Neural cell (in vitro differentiated cells): ENCODE measurements around the gene SH2D3A. TPM values are rescaled to one million over a fixed set of nuclear protein-coding genes. Genes with fewer than 3 reads are reported as not detected.

Source experiments
- H2AFZ ChIP-seq: fragments of 200-600, 300-800 bp; sonication (generic), shearing (Covaris generic); 2 replicates; pipeline ENCODE4 v1.6.0; 2014; ENCODE audit warnings: low read depth, mild to moderate bottlenecking, antibody characterized with exemption, low read length, moderate library complexity
- H3F3A ChIP-seq: fragments of 200-600 bp; shearing (Covaris generic); 2 replicates; pipeline ENCODE4 v1.6.1; 2016; ENCODE audit warnings: mild to moderate bottlenecking, moderate library complexity, mixed read lengths, antibody characterized with exemption, low read length; ENCODE audit not compliant: insufficient read depth, poor library complexity, severe bottlenecking
- H3K27ac ChIP-seq: fragments of 200-600, 300-800 bp; sonication (generic), shearing (Covaris generic); 2 replicates; pipeline ENCODE4 v1.5.1; 2014; ENCODE audit warnings: mild to moderate bottlenecking, low read length, moderate library complexity
- H3K27me3 ChIP-seq: fragments of 300-800, 200-600 bp; sonication (generic), shearing (Covaris generic); 2 replicates; pipeline ENCODE4 v1.6.0; 2014; ENCODE audit warnings: mild to moderate bottlenecking, low read depth, low read length, moderate library complexity; ENCODE audit not compliant: insufficient read depth
- H3K36me3 ChIP-seq: fragments of 300-800, 200-600 bp; sonication (generic), shearing (Covaris generic); 2 replicates; pipeline ENCODE4 v1.5.1; 2014; ENCODE audit warnings: mild to moderate bottlenecking, antibody characterized with exemption, low read length, moderate library complexity; ENCODE audit not compliant: insufficient read depth
- H3K4me2 ChIP-seq: fragments of 300-800, 200-600 bp; sonication (generic), shearing (Covaris generic); 2 replicates; pipeline ENCODE4 v1.6.0; 2014; ENCODE audit warnings: mild to moderate bottlenecking, low read length
- H3K4me3 ChIP-seq: fragments of 300-800, 200-600 bp; sonication (generic), shearing (Covaris generic); 2 replicates; pipeline ENCODE4 v1.5.1; 2014; ENCODE audit warnings: mild to moderate bottlenecking, low read length, moderate library complexity
- H3K79me2 ChIP-seq: fragments of 200-600 bp; shearing (Covaris generic); replicated peaks from 2 replicates; pipeline ENCODE4 v1.6.0; 2014; ENCODE audit warnings: mild to moderate bottlenecking, low read length, moderate library complexity; ENCODE audit not compliant: insufficient read depth
- H3K9ac ChIP-seq: fragments of 300-800, 200-600 bp; sonication (generic), shearing (Covaris generic); 2 replicates; pipeline ENCODE4 v1.6.1; 2016; ENCODE audit warnings: mild to moderate bottlenecking, low read length, mixed read lengths
- H3K9me2 ChIP-seq: fragments of 200-600 bp; shearing (Covaris generic); 2 replicates; pipeline ENCODE4 v1.6.1; 2016; ENCODE audit warnings: mild to moderate bottlenecking, low read length, mixed read lengths; ENCODE audit not compliant: insufficient read depth
- H3K9me3 ChIP-seq: fragments of 200-600, 300-800 bp; sonication (generic), shearing (Covaris generic); 2 replicates; pipeline ENCODE4 v1.6.1; 2016; ENCODE audit warnings: mild to moderate bottlenecking, mixed run types, low read length, moderate library complexity, mixed read lengths
- H4K20me1 ChIP-seq: fragments of 200-600 bp; shearing (Covaris generic); 2 replicates; pipeline ENCODE4 v1.6.1; 2016; ENCODE audit warnings: mild to moderate bottlenecking, mixed run types; ENCODE audit not compliant: insufficient read depth
- CTCF ChIP-seq: fragments of 450-650 bp; IDR thresholded peaks from 2 replicates; pipeline ENCODE4 v1.5.1; 2014; ENCODE audit warnings: antibody characterized with exemption, mild to moderate bottlenecking, moderate library complexity; ENCODE audit not compliant: poor library complexity, severe bottlenecking
- EP300 ChIP-seq: fragments of 450-650 bp; conservative IDR thresholded peaks from 2 replicates; pipeline ENCODE4 v1.6.1; 2014; ENCODE audit warnings: antibody characterized with exemption, mild to moderate bottlenecking, moderate library complexity; ENCODE audit not compliant: poor library complexity, severe bottlenecking
- EZH2 ChIP-seq: fragments of 200-600, 300-800 bp; shearing (Covaris generic), sonication (generic); IDR thresholded peaks from 2 replicates; pipeline ENCODE4 v1.6.1; 2014; ENCODE audit warnings: antibody characterized with exemption, low read length, borderline replicate concordance, mild to moderate bottlenecking; ENCODE audit not compliant: insufficient read depth, poor library complexity, severe bottlenecking
- MXI1 ChIP-seq: fragments of 450-650 bp; conservative IDR thresholded peaks from 2 replicates; pipeline ENCODE4 v1.6.1; 2014; ENCODE audit warnings: antibody characterized with exemption, mild to moderate bottlenecking; ENCODE audit not compliant: poor library complexity, severe bottlenecking
- POLR2AphosphoS5 ChIP-seq: IDR thresholded peaks from 2 replicates; pipeline ENCODE4 v1.6.1; 2012
- RAD21 ChIP-seq: fragments of 450-650 bp; conservative IDR thresholded peaks from 2 replicates; pipeline ENCODE4 v1.6.1; 2014; ENCODE audit warnings: antibody characterized with exemption, mild to moderate bottlenecking, moderate library complexity
- REST ChIP-seq: IDR thresholded peaks from 2 replicates; pipeline ENCODE4 v1.6.1; 2012; ENCODE audit warnings: borderline replicate concordance
- TAF1 ChIP-seq: IDR thresholded peaks from 2 replicates; pipeline ENCODE4 v1.6.1; 2012; ENCODE audit warnings: low read depth
- polyA plus RNA-seq: library from polyadenylated mRNA; depleted of rRNA; stranded (reverse); fragments of >200 nt; gene quantifications from 2 replicates; pipeline ENCODE4 v1.2.3, GENCODE V29; 2014

The SH2D3A gene
- polyA plus RNA-seq, 1 donor from 2014 or later: 3.6 TPM

- no peak overlapping the region for H3K4me3 ChIP-seq
Measured at GRCh38 chr19:6719540-6719861, 47.7 kb downstream of the SH2D3A start.

GRCh38 chr19:6718741-6719539 is 48.3 kb downstream of the SH2D3A start:
- Histone ChIP-seq H3F3A (no peaks in the 10 kb centered on the region), H3K9me3 (no peaks in the 10 kb centered on the region), H3K36me3 (no peaks in the 10 kb centered on the region), H4K20me1 (no peaks in the 10 kb centered on the region), H3K4me3 (no peak overlapping the region), H3K9me2 (no peaks in the 10 kb centered on the region), H3K9ac (no peak overlapping the region), H3K27ac (no peak overlapping the region), H2AFZ (no peak overlapping the region), H3K79me2 (no peaks in the 10 kb centered on the region), H3K27me3 (no peaks in the 10 kb centered on the region), H3K4me2 (no peak overlapping the region)
- TF ChIP-seq MXI1: no peak
- no peak for TF ChIP-seq RAD21
- TF ChIP-seq EP300: no peak
- no peak for TF ChIP-seq EZH2
- no peak for TF ChIP-seq CTCF
- no peak for TF ChIP-seq REST
- TF ChIP-seq TAF1: no peak

More at GRCh38 chr19:6719540-6719861, 47.7 kb downstream of the SH2D3A start:
- Histone ChIP-seq H3K79me2 (no peaks in the 10 kb centered on the region), H3K36me3 (no peaks in the 10 kb centered on the region), H4K20me1 (no peaks in the 10 kb centered on the region), H3K9me2 (no peaks in the 10 kb centered on the region), H3K9me3 (no peaks in the 10 kb centered on the region), H3K4me2 (no peak overlapping the region), H3K27me3 (no peaks in the 10 kb centered on the region), H3K9ac (no peak overlapping the region), H2AFZ (no peak overlapping the region), H3F3A (no peaks in the 10 kb centered on the region), H3K27ac (no peak overlapping the region)
- TF ChIP-seq POLR2AphosphoS5: no peak
- no peak for TF ChIP-seq REST
